GM12875 (cell line): ENCODE measurements around the gene PTAFR.

Experiments
- H3K4me3 ChIP-seq: one replicate; pipeline ENCODE4 v1.5.1; 2011; ENCODE audit warnings: low read depth, low read length, control low read depth
- TF ChIP-seq, protein P1 (sequence below): IDR thresholded peaks from 2 replicates; pipeline ENCODE4 v1.5.1; 2011; ENCODE audit warnings: low read depth, mild to moderate bottlenecking, control low read depth, inconsistent platforms, low read length, moderate library complexity, borderline replicate concordance; ENCODE audit not compliant: insufficient read depth

The PTAFR gene

GRCh38 chr1:28190996-28191645 is 14.6 kb upstream of the PTAFR start:
- no peak overlapping the region for H3K4me3 ChIP-seq
- TF ChIP-seq, protein P1, sequence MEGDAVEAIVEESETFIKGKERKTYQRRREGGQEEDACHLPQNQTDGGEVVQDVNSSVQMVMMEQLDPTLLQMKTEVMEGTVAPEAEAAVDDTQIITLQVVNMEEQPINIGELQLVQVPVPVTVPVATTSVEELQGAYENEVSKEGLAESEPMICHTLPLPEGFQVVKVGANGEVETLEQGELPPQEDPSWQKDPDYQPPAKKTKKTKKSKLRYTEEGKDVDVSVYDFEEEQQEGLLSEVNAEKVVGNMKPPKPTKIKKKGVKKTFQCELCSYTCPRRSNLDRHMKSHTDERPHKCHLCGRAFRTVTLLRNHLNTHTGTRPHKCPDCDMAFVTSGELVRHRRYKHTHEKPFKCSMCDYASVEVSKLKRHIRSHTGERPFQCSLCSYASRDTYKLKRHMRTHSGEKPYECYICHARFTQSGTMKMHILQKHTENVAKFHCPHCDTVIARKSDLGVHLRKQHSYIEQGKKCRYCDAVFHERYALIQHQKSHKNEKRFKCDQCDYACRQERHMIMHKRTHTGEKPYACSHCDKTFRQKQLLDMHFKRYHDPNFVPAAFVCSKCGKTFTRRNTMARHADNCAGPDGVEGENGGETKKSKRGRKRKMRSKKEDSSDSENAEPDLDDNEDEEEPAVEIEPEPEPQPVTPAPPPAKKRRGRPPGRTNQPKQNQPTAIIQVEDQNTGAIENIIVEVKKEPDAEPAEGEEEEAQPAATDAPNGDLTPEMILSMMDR: no peak

GRCh38 chr1:28190337-28190979 is 14.0 kb upstream of the PTAFR start:
- H3K4me3 ChIP-seq: no peak overlapping the region
- TF ChIP-seq, protein P1: no peak

- H3K4me3 ChIP-seq: no peak overlapping the region
- TF ChIP-seq, protein P1: no peak
Measured at GRCh38 chr1:28185071-28185470, 8.6 kb upstream of the PTAFR start.

DNA sequence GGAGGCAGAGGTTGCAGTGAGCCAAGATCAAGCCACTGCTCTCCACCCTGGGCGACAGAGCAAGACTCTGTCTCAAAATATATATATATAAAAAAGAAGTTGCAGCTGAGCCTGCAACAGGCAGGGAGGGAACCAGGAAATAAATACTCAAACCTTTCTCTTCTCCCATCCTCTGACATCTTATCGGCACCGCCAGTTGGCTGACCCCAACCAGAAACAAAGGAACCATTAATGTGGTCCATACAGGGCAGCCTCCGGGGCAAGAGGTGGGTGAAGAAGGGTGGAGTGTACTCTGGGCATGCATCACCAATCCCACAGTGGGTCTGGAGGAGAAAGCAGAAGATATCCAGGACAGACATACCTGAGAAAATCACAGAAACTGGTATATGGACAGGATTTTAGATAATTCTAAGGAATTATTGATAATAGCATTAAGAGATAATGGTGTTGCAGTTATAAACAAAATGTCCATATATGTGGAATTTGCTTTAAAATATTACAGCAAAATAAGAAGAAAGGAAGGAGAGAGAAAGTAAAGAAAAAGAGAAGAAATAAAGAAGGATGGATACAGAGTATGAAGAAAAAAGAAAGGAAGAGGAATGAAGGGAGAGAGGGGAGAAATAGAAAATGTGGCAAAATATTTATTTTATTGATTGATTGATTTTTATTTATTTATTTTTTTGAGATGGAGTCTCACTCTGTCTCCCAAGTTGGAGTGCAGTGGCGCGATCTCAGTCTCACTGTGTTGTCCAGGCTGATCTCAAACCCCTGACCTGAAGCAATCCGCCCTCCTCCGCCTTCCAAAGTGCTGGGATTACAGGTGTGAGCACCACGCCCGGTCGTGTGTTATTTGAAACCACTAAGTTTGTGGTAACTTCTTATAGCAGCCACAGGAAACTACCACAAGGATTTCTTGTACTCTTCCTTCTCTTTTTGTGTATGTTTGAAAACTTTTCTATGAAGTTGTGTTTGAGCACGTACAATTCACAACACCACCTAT is 4.1 kb upstream of the PTAFR start:
- TF ChIP-seq, protein P1: no peak
- no peak overlapping the region for H3K4me3 ChIP-seq

- H3K4me3 ChIP-seq: no peak overlapping the region
- TF ChIP-seq, protein P1: no peak
Measured at GRCh38 chr1:28178690-28179485, 2.4 kb upstream of the PTAFR start.

- peak overlapping the region; percentile 62 for H3K4me3 ChIP-seq
- TF ChIP-seq, protein P1: no peak
Measured at GRCh38 chr1:28175955-28176485, 470 bp downstream of the PTAFR start.
